ENCODE measurements around the gene FRRS1. TPM values are rescaled to one million over a fixed set of nuclear protein-coding genes. Genes with fewer than 3 reads are reported as not detected.

The FRRS1 gene
- total RNA-seq, 1 donor: 2.1 TPM

DNA sequence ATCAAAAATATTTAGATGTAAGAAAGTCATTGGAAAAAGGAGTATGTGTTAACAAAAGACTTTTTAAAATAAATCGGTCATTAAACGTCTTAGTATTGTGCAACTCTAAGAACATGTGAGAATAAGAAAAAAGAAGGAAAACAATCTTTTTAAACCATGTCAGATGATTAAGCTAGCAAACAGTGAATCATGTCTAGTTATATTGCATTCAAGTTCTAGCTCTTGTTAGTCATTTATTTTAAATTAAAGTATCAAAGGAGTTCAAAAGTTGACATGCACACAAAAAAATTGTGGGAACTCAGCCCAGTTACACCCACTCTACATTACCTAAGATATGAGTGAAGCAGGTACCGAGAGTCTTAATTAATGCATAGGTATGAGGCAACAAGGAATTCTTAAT lies 9.8 kb downstream of the FRRS1 start:
- no peak overlapping the region for H3K4me3 ChIP-seq (ENCODE audit: low read length)
- no peaks in the 10 kb centered on the region for H3K27me3 ChIP-seq (ENCODE audit: insufficient read depth, low read length)
- no peaks in the 10 kb centered on the region for H3K9me3 ChIP-seq (ENCODE audit: low read depth, low read length)
- peaks cover 15% of the 10 kb centered on the region for H3K4me1 ChIP-seq (ENCODE audit: insufficient read depth, low read length)

DNA sequence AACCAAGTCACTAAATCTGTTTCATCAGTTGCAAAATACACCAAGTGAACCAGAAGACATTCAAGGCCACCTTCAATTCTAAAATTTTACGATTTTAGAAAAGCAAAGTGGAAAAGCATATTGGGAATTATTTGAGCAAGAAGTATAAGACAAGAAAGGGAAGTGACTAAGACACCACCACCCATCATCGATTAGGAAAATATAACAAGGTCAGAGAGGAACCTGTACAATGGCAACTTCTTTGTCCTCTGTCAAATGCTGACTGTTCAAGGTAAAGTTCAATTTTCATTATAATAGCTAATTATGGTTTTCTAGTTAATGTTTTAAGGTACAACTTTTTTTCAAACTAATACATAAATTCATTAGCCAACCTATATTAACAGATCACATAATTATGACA lies 10.8 kb downstream of the FRRS1 start:
- no peaks in the 10 kb centered on the region for H3K27me3 ChIP-seq (ENCODE audit: insufficient read depth, low read length)
- peaks cover 15% of the 10 kb centered on the region for H3K4me1 ChIP-seq (ENCODE audit: insufficient read depth, low read length)
- H3K4me3 ChIP-seq (ENCODE audit: low read length): no peak overlapping the region
- H3K9me3 ChIP-seq (ENCODE audit: low read depth, low read length): no peaks in the 10 kb centered on the region

DNA sequence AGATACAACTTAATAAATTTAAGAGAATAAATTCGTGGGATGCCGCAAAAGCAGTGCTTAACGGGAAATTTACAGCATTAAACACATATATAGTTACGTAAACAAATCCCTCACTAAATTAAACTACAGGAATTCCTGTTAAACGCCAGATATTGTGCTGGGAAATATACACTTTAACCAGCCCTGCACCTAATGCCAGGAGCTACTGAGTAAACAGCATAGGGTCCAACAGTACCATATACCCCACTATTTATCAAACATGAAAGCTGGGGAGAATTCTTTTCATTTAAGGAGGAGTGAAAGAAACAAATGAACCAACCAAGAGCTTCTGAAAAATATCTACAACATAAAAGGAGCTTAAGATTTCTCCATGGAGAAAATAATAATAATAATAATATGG lies 11.7 kb downstream of the FRRS1 start:
- Histone ChIP-seq H3K4me3 (ENCODE audit: low read length) (no peak overlapping the region), H3K9me3 (ENCODE audit: low read depth, low read length) (no peaks in the 10 kb centered on the region), H3K27me3 (ENCODE audit: insufficient read depth, low read length) (no peaks in the 10 kb centered on the region), H3K4me1 (ENCODE audit: insufficient read depth, low read length) (peaks cover 15% of the 10 kb centered on the region)

DNA sequence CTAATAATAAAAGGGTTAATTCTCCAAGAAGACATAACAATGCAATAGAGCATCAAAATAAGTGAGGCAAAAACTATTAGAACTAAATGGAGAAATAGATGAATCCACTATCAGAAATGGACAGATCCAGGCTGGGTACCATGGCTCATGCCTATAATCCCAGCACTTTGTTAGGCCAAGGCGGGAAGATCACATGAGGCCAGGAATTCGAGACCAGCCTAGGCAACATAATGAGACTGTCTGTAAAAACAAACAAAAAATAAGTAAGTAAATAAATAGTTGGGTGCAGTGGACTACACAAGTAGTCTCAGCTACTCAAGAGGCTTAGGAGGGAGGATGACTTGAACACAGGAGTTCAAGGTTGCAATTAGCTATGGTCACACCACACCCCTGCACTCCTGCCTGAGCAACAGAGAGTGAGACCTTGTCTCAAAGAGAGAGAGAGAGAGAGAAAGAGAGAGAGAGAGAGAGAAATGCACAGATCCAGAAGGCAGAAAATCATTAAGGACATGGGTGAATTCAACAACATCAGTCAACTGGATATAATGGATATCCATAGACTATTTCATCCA lies 12.3 kb downstream of the FRRS1 start:
- H3K4me3 ChIP-seq (ENCODE audit: low read length): no peak overlapping the region
- H3K4me1 ChIP-seq (ENCODE audit: insufficient read depth, low read length): peaks cover 11% of the 10 kb centered on the region
- H3K9me3 ChIP-seq (ENCODE audit: low read depth, low read length): no peaks in the 10 kb centered on the region
- no peaks in the 10 kb centered on the region for H3K27me3 ChIP-seq (ENCODE audit: insufficient read depth, low read length)

DNA sequence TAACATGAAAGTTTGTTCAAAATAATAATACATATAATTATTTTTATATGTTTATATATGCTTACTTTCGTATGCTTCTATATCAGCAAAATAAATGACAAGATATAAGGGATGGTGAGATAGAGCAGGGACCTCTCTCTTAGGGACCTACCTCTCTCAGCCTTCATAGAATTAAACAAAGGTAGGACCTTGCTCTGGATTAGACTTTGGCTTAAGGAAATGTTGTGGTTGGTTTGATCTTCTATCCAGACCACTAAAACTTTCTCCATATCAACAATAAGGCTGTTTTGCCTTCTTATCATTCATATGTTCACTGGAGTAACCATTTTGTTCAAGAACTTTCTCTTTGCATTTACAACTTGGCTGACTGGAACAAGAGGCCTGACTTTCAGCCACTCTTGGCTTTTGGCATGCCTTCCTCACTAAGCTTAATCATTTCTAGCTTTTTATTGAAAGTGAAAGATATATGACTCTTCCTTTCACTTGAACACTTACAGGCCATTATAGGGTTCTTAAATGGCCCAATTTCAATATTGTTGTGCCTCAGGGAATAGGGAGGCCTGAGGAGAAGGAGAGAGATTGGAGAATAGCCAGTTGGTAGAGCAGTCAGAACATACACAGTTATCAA lies 14.4 kb downstream of the FRRS1 start:
- Histone ChIP-seq H3K27me3 (ENCODE audit: insufficient read depth, low read length) (no peaks in the 10 kb centered on the region), H3K4me3 (ENCODE audit: low read length) (no peak overlapping the region), H3K9me3 (ENCODE audit: low read depth, low read length) (no peaks in the 10 kb centered on the region), H3K4me1 (ENCODE audit: insufficient read depth, low read length) (no peaks in the 10 kb centered on the region)

DNA sequence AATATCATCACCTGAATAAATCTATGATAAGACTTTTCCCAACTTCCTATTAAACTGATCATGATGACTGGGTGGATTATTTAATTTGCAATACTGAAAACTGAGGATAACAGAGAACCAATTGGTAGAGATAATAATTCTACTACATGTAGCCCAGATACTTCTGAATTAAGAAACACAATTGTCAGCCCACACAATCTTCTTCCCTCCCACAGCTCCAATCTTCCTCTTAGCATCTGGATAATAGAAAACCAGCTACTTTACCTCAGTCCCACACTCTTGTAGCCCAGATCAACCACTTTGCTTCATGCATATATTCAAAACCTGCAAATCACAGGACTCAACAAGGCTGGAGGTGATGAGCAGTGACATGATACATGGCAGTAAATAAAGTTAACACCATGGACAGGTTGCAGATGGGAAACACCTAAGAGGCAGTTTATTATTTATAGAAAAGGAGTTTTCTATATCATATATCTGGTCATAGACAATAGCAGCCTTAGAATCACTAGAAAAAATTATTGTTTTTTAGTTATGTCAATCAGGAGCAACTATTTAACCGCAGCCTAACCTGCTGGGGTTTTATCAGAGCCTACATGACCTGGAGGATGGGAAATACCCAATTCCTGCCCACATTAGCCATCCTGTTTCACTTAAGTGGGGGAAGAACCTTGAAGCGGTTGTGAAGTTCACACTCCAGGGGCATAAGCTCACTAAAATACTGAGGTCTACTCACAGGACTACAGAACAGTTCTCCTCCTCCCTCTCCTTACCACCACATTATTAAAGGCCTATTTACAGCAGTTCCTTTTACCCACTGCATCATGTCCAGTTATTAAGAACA lies 16.7 kb downstream of the FRRS1 start:
- no peak overlapping the region for H3K4me3 ChIP-seq (ENCODE audit: low read length)
- no peaks in the 10 kb centered on the region for H3K4me1 ChIP-seq (ENCODE audit: insufficient read depth, low read length)
- H3K9me3 ChIP-seq (ENCODE audit: low read depth, low read length): no peaks in the 10 kb centered on the region
- H3K27me3 ChIP-seq (ENCODE audit: insufficient read depth, low read length): no peaks in the 10 kb centered on the region

DNA sequence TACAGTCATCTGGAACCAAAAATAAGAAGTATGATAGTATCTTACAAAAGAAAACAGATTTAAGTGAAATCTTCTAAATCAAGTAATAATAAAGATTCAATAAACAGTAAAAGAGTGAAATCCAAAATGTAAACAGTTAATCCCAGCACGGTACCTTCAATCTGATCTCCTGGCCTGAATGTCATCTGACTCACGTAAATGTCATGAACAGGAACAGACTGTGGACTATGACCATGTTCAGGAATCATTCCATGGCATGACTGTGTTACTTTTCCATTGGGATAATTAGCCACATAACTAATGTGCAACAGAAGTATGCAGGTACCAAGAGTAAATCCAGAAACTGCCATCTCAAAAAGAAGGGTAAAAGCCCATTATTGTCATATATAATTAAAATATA lies 18.0 kb downstream of the FRRS1 start:
- H3K9me3 ChIP-seq (ENCODE audit: low read depth, low read length): no peaks in the 10 kb centered on the region
- no peaks in the 10 kb centered on the region for H3K27me3 ChIP-seq (ENCODE audit: insufficient read depth, low read length)
- H3K4me3 ChIP-seq (ENCODE audit: low read length): no peak overlapping the region
- no peaks in the 10 kb centered on the region for H3K4me1 ChIP-seq (ENCODE audit: insufficient read depth, low read length)

DNA sequence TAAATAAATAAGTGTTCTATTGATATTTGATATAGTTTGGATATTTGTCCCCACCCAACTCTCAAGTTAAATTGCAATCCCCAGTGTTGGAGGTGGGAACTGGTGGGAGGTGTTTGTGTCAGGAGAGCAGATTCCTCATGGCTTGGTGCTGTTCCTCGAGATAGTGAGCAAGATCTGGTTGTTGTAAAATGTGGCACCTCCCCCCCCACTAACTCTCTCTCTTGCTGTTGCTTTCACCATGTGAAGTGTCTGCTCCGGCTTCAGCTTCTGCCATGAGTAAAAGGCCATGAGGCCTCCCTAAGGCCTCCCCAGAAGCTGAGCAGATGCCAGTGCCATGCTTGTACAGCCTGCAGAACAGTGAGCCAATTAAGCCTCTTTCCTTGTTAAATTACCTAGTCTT lies 20.8 kb downstream of the FRRS1 start:
- Histone ChIP-seq H3K9me3 (ENCODE audit: low read depth, low read length) (no peaks in the 10 kb centered on the region), H3K27me3 (ENCODE audit: insufficient read depth, low read length) (no peaks in the 10 kb centered on the region), H3K4me1 (ENCODE audit: insufficient read depth, low read length) (no peaks in the 10 kb centered on the region), H3K4me3 (ENCODE audit: low read length) (no peak overlapping the region)

DNA sequence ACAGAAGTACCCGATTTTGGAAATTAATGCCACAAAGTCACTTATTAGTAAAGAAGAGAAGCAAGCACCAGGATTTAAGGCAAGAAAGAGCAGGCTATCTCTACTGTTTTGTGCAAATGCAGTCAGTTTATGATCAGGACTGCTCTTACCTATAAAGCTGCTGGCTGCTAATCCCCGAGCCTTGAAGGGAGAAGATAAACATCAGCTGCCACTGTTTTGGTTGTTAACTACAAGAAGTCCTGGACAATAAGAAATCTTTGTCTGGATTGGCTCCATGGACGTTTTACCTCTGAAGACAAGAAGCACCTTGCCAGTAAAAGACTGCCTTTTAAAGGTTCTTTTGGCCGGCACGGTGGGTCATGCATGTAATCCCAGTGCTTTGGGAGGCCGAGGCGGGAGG lies 21.4 kb downstream of the FRRS1 start:
- no peaks in the 10 kb centered on the region for H3K27me3 ChIP-seq (ENCODE audit: insufficient read depth, low read length)
- H3K9me3 ChIP-seq (ENCODE audit: low read depth, low read length): no peaks in the 10 kb centered on the region
- no peak overlapping the region for H3K4me3 ChIP-seq (ENCODE audit: low read length)
- H3K4me1 ChIP-seq (ENCODE audit: insufficient read depth, low read length): no peaks in the 10 kb centered on the region

DNA sequence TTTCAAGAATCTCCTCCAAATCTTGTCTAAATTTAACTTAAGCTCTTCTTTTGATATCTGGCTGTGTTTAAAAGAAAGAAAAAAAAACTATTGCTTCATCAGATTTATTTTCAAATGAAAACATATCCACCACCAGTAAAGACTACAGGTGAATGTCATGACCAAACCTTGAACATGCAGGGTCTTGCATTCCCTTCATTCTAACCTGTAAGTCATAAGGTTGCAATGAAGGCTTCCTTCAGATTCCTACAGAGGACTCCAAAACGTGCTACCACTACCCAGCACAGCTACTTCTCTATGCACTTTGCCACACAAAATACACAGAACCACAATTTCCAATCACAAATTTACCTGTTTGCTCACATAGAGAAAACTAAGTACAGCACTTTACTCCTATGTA lies 26.3 kb downstream of the FRRS1 start:
- Histone ChIP-seq H3K9me3 (ENCODE audit: low read depth, low read length) (no peaks in the 10 kb centered on the region), H3K4me3 (ENCODE audit: low read length) (no peak overlapping the region), H3K4me1 (ENCODE audit: insufficient read depth, low read length) (no peaks in the 10 kb centered on the region), H3K27me3 (ENCODE audit: insufficient read depth, low read length) (no peaks in the 10 kb centered on the region)

DNA sequence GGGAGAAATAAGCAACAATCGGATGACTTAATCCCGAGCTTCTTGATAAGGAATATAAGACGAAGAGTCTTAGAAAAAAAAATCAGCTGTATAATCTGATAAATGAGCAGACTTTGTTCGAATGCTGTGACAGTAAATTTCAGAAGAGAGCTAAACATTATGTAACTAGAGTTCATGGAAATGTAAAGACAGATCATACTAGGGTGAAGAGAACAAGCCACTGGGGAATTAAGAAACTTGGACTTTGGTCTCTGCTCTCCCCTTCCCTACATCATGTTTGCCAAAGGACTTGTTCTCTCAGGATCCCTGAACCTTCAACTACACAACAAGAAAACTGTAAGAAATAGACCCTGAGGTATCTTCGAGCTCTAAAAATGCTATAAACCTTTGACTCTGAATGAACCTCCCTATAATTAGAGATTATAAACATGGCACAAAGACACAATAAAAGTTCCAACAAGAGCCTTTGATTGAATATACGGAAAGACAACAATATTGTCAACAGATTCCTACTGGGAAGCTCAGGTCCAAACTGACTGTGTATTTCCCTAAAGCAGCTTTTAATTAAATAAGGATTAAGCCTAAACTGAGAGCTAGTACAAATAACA lies 27.5 kb downstream of the FRRS1 start:
- Histone ChIP-seq H3K27me3 (ENCODE audit: insufficient read depth, low read length) (no peaks in the 10 kb centered on the region), H3K4me3 (ENCODE audit: low read length) (no peak overlapping the region), H3K9me3 (ENCODE audit: low read depth, low read length) (no peaks in the 10 kb centered on the region), H3K4me1 (ENCODE audit: insufficient read depth, low read length) (no peaks in the 10 kb centered on the region)

DNA sequence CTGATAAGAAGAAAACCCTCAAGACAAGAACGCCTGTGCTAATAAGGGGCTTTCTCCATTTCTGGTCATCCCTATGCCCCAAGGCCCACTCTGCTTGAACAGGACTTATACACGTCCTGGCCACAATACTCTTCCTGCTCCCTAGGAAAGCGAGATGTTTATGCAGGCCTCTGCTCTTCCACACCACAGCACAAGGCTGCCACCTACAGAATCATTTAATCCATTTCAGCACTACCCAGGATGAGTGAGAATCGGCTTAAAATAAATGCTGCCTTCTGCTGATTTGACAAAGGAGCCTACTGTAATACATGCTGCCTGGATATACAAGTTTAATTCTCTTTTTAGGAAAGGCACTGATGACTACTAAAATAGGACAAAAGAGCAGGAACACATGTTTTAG lies 29.4 kb downstream of the FRRS1 start:
- H3K9me3 ChIP-seq (ENCODE audit: low read depth, low read length): no peaks in the 10 kb centered on the region
- H3K27me3 ChIP-seq (ENCODE audit: insufficient read depth, low read length): no peaks in the 10 kb centered on the region

DNA sequence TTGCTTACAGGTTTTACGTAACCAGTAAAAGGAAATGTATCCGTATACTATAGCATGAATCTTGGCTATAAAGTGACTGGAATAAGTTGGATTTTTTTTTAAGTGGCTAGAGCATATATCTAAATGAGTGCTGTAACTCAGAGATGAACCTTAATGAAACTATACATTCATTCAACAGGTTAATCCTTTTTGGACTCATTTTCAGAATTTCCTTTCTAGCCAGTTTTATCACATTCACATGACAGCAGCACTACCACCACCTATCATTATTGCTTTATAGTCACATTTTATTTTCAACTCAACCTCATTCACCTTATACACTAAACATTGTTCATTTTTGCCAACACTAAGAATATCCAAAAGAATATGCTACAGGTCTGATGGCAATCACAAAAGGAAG lies 30.6 kb downstream of the FRRS1 start:
- Histone ChIP-seq H3K4me3 (ENCODE audit: low read length) (no peak overlapping the region), H3K27me3 (ENCODE audit: insufficient read depth, low read length) (no peaks in the 10 kb centered on the region), H3K4me1 (ENCODE audit: insufficient read depth, low read length) (no peaks in the 10 kb centered on the region)

More for the DNA sequence above, 29.4 kb downstream of the FRRS1 start:
- no peak overlapping the region for H3K4me3 ChIP-seq (ENCODE audit: low read length)
- no peaks in the 10 kb centered on the region for H3K4me1 ChIP-seq (ENCODE audit: insufficient read depth, low read length)

DNA sequence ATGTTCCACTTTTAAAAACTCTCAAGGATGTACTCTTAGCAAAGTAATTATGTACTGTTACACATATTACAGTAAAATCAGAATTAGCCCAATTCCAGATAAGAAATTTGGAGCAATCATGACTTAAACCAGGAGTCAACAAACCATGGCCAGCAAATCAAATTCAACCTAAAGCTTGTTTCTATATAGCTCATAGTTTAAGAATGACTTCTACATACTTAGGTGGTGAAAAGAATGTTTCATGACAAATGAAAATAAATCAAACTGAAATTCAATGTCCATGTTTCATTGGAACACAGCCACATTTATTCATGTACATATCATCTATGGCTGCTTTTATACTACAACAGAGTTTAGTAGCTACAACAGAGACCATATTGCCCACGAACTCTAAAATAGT lies 35.1 kb downstream of the FRRS1 start:
- no peaks in the 10 kb centered on the region for H3K4me1 ChIP-seq (ENCODE audit: insufficient read depth, low read length)
- no peak overlapping the region for H3K4me3 ChIP-seq (ENCODE audit: low read length)
- H3K9me3 ChIP-seq (ENCODE audit: low read depth, low read length): no peaks in the 10 kb centered on the region
- H3K27me3 ChIP-seq (ENCODE audit: insufficient read depth, low read length): no peaks in the 10 kb centered on the region

More for the DNA sequence above, 30.6 kb downstream of the FRRS1 start:
- H3K9me3 ChIP-seq (ENCODE audit: low read depth, low read length): no peaks in the 10 kb centered on the region

DNA sequence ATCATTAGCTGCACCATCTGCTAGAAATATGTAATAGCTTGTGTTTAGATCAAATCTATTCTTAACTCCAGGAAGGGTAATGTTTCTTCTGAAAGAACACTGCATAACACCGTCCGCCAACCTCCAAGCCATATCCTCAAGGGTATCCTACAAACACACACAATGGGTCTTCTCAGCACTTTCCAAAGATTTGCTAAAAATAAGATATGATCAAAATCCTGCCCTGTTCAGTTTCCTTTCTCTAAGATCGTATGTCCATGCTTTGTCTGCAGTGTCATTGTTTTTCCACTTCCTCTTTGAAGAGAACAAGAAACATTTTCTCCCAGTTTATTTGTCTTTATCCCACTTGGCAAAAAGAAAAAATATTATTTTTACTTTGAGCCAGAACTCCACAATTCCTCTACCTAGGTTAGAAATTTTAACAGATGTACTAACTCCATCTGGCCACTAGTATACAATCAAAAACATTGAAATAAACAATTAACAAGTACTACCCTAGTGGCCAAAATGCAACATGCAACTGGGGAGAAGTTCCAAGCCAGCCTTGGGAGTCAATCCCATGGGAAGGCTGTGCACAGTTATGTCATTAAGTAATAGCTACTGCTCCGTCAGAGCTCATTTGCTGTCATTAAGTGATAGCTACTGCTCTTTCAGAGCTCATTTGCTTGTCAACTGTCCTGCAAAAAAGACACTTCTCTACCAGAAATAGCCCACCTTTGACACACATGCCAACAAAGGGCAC lies 37.8 kb downstream of the FRRS1 start:
- H3K27me3 ChIP-seq (ENCODE audit: insufficient read depth, low read length): no peaks in the 10 kb centered on the region
- no peak overlapping the region for H3K4me3 ChIP-seq (ENCODE audit: low read length)
- no peaks in the 10 kb centered on the region for H3K9me3 ChIP-seq (ENCODE audit: low read depth, low read length)
- H3K4me1 ChIP-seq (ENCODE audit: insufficient read depth, low read length): no peaks in the 10 kb centered on the region

Data from mononuclear cell (primary cell).